Endothelial cell of umbilical vein (primary cell): ENCODE results near the gene SKI. TPM values are rescaled to one million over a fixed set of nuclear protein-coding genes. Genes with fewer than 3 reads are reported as not detected.

Experiments used
- BruUV-seq: library from RNA; stranded (reverse); fragments of 400-500 nt; replicated peaks from 2 replicates; lab custom pipeline; 2021; lab: Mats Ljungman, UMichigan
- CTCF ChIA-PET: fragments of 300-600, 350-600 bp; sonication (Branson Sonifier 250); formaldehyde crosslinking; loops from one replicate; lab custom pipeline; 2021; ENCODE audit warnings: antibody characterized with exemption, inconsistent platforms; lab: Charles Lee
- POLR2A ChIA-PET: fragments of 300-600, 350-600 bp; sonication (Branson Sonifier 250); formaldehyde crosslinking; loops from one replicate; lab custom pipeline; 2021; ENCODE audit warnings: antibody characterized with exemption, inconsistent platforms; lab: Charles Lee
- DNase-seq: peaks from one replicate; pipeline ENCODE4 v3.0.0-alpha.2; 2011; ENCODE audit warnings: low read depth, low spot score
- FAIRE-seq: peaks from 2 replicates; lab custom pipeline; 2011; peaks lifted over from hg19 to GRCh38; lab: Jason Lieb, UNC
- H2AFZ ChIP-seq: 2 replicates; pipeline ENCODE4 v1.6.0; 2012; ENCODE audit warnings: low read depth, low read length, control low read depth, inconsistent platforms
- H3K27ac ChIP-seq: 2 replicates; pipeline ENCODE4 v1.5.1; 2011; ENCODE audit warnings: low read depth, mild to moderate bottlenecking, control low read depth, low read length, moderate library complexity; ENCODE audit not compliant: insufficient read depth
- H3K27me3 ChIP-seq, 2 experiments: 2 replicates each; pipeline versions ENCODE4 v1.6.0 to v1.6.1; 2011; ENCODE audit warnings: low read length in 2 of 2, mixed read lengths in 1 of 2; ENCODE audit not compliant: control insufficient read depth in 2 of 2, insufficient read depth in 2 of 2
- H3K36me3 ChIP-seq, 2 experiments: 2 replicates in 1 of 2; 3 replicates in 1 of 2; pipeline ENCODE4 v1.5.1; 2011; ENCODE audit warnings: low read length in 2 of 2, mild to moderate bottlenecking in 1 of 2, moderate library complexity in 1 of 2; ENCODE audit not compliant: control insufficient read depth in 2 of 2, insufficient read depth in 2 of 2; ENCODE audit errors: extremely low read depth in 1 of 2
- H3K4me1 ChIP-seq: 3 replicates; pipeline ENCODE4 v1.5.1; 2011; ENCODE audit warnings: mild to moderate bottlenecking, low read length; ENCODE audit not compliant: control insufficient read depth, insufficient read depth; ENCODE audit errors: extremely low read depth
- H3K4me2 ChIP-seq: 2 replicates; pipeline ENCODE4 v1.6.1; 2011; ENCODE audit warnings: low read length, control low read depth, mixed read lengths; ENCODE audit not compliant: insufficient read depth
- H3K4me3 ChIP-seq, 3 experiments: fragments of 200-600 bp in 1 of 3; sonication (generic), shearing (Covaris generic) in 1 of 3; replicated peaks in 1 of 3; 2 replicates each; pipeline ENCODE4 v1.5.1; 2011 to 2016; ENCODE audit warnings: control low read depth in 3 of 3, low read length in 3 of 3, mild to moderate bottlenecking in 2 of 3, inconsistent platforms in 1 of 3, low read depth in 1 of 3, moderate library complexity in 1 of 3; ENCODE audit not compliant: insufficient read depth in 1 of 3
- H3K79me2 ChIP-seq: 2 replicates; pipeline ENCODE4 v1.6.0; 2012; ENCODE audit warnings: low read length, inconsistent platforms; ENCODE audit not compliant: control insufficient read depth, insufficient read depth
- H3K9ac ChIP-seq: replicated peaks from 2 replicates; pipeline ENCODE3; 2011; ENCODE audit warnings: low read length, control low read depth; ENCODE audit not compliant: insufficient read depth; ENCODE audit errors: extremely low read depth
- H3K9me1 ChIP-seq: replicated peaks from 3 replicates; pipeline ENCODE4 v1.6.0; 2011; ENCODE audit warnings: mild to moderate bottlenecking, low read length; ENCODE audit not compliant: control insufficient read depth, insufficient read depth; ENCODE audit errors: extremely low read depth
- H3K9me3 ChIP-seq: replicated peaks from 2 replicates; pipeline ENCODE4 v1.5.1; 2012; ENCODE audit warnings: low read length, inconsistent platforms; ENCODE audit not compliant: control insufficient read depth, insufficient read depth
- H4K20me1 ChIP-seq: replicated peaks from 2 replicates; pipeline ENCODE3; 2011; ENCODE audit warnings: mild to moderate bottlenecking, low read length; ENCODE audit not compliant: control insufficient read depth, insufficient read depth; ENCODE audit errors: extremely low read depth
- EZH2 ChIP-seq: IDR thresholded peaks from 2 replicates; pipeline ENCODE4 v1.6.1; 2012; ENCODE audit warnings: borderline replicate concordance, low read depth, mild to moderate bottlenecking, moderate library complexity, low read length, inconsistent platforms; ENCODE audit not compliant: severe bottlenecking
- FOS ChIP-seq: IDR thresholded peaks from 2 replicates; pipeline ENCODE4 v1.6.1; 2011; ENCODE audit warnings: mild to moderate bottlenecking, low read length, moderate library complexity, borderline replicate concordance; ENCODE audit not compliant: insufficient read depth
- GATA2 ChIP-seq: IDR thresholded peaks from 2 replicates; pipeline ENCODE4 v1.7.0; 2011; ENCODE audit warnings: low read depth, mild to moderate bottlenecking, moderate library complexity, mixed read lengths, low read length; ENCODE audit not compliant: insufficient read length, insufficient read depth
- JUN ChIP-seq: IDR thresholded peaks from 2 replicates; pipeline ENCODE4 v1.6.1; 2011; ENCODE audit warnings: borderline replicate concordance, low read depth; ENCODE audit not compliant: insufficient read length, insufficient read depth
- POLR2AphosphoS5 ChIP-seq: IDR thresholded peaks from 2 replicates; pipeline ENCODE4 v1.6.1; 2012; ENCODE audit warnings: low read depth, mild to moderate bottlenecking, control low read depth, low read length, moderate library complexity; ENCODE audit not compliant: insufficient read depth
- dilution Hi-C: fragments of 300-500 bp; cut with MboI; formaldehyde crosslinking; loops from one replicate; pipeline ENCODE4 v1.15.0; 2019; ENCODE audit warnings: low sequenced_read_pairs; ENCODE audit not compliant: extremely low pct_ligation_motif_present
- intact Hi-C: fragments of 100-400 bp; cut with micrococcal nuclease; formaldehyde crosslinking; loops from one replicate; pipeline ENCODE4 v1.10.0; 2022
- polyA plus RNA-seq, 4 experiments: library from polyadenylated mRNA; depleted of rRNA in 3 of 4; stranded (reverse) in 3 of 4; unstranded in 1 of 4; fragments of >200 nt; gene quantifications; 2 replicates each; pipeline versions ENCODE4 v1.2.1 to v1.2.3, GENCODE V29; 2011 to 2012; ENCODE audit warnings: missing spikeins in 1 of 4
- total RNA-seq: library from RNA; stranded (reverse); gene quantifications from 2 replicates; pipeline ENCODE4 v1.2.3, GENCODE V29; 2021
- TF ChIP-seq, protein P1 (sequence below), 2 donors: IDR thresholded peaks; 1 replicate in 1 of 2; 2 replicates in 1 of 2; pipeline ENCODE4 v1.5.1; 2011; ENCODE audit warnings: low read length in 2 of 2, mild to moderate bottlenecking in 2 of 2, moderate library complexity in 2 of 2, control low read depth in 1 of 2, inconsistent platforms in 1 of 2, low read depth in 1 of 2; ENCODE audit not compliant: insufficient read depth in 1 of 2; ENCODE audit errors: extremely low read depth in 1 of 2
- TF ChIP-seq, protein P2 (sequence below): IDR thresholded peaks from 2 replicates; pipeline ENCODE4 v1.6.1; 2011; ENCODE audit not compliant: insufficient read depth, insufficient read length

SKI gene
- total and polyA plus RNA-seq, 2 donors (not counting 3 experiments of a cell fraction or from before 2014, with no cell fraction given), result 11.6 to 80.3 TPM

DNA sequence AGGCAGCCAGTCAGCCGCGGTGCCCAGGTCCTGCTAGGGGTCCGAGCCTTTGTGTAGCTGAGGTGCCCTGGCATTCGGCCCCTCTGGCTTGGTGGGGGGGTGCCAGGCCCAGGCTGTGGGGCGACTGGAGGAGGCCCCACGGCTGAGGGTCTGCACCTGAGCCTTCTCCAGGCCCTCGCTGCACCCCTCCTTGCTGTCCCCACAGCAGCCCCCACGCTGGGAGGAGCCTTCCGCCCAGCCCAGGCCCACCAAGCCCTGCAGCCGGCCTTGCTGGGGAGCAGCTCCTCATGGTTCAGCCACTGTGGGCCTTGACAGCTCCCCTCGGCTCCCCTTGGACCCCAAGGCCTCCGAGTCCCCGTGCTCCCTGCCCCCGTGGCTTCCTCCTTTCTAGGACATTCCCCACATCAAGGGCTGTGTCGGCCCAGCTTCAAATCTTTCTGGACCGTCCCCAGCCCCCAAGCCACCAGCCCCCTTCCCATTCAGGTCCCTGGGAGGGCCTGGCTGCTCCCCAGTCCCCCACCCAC lies 95.4 kb downstream of the SKI start:
- Histone ChIP-seq H3K36me3 (no peaks in the 10 kb centered on the region), H4K20me1 (no peaks in the 10 kb centered on the region), H3K27me3 (no peaks in the 10 kb centered on the region), H3K4me3 (no peak overlapping the region), H3K4me2 (no peak overlapping the region), H3K9me3 (no peaks in the 10 kb centered on the region), H3K27ac (no peak overlapping the region), H2AFZ (no peak overlapping the region), H3K79me2 (no peaks in the 10 kb centered on the region), H3K9me1 (no peaks in the 10 kb centered on the region), H3K4me1 (peaks cover 5% of the 10 kb centered on the region), H3K9ac (no peak overlapping the region)
- ChIA-PET CTCF (no interaction called here), POLR2A (no interaction called here)
- intact Hi-C loops, result loop anchor here (2.0 kb wide), 1 partner anchor 67 kb away; the partner anchor contains the start of genes MORN1 and RER1
- FAIRE-seq (no peak), DNase-seq (no peak)
- TF ChIP-seq, protein P1, sequence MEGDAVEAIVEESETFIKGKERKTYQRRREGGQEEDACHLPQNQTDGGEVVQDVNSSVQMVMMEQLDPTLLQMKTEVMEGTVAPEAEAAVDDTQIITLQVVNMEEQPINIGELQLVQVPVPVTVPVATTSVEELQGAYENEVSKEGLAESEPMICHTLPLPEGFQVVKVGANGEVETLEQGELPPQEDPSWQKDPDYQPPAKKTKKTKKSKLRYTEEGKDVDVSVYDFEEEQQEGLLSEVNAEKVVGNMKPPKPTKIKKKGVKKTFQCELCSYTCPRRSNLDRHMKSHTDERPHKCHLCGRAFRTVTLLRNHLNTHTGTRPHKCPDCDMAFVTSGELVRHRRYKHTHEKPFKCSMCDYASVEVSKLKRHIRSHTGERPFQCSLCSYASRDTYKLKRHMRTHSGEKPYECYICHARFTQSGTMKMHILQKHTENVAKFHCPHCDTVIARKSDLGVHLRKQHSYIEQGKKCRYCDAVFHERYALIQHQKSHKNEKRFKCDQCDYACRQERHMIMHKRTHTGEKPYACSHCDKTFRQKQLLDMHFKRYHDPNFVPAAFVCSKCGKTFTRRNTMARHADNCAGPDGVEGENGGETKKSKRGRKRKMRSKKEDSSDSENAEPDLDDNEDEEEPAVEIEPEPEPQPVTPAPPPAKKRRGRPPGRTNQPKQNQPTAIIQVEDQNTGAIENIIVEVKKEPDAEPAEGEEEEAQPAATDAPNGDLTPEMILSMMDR (IDR thresholded peaks at IDR 0.05; ENCODE audit: extremely low read depth in 1 of 2, insufficient read depth in 1 of 2, low read depth in 1 of 2, low read length in 2 of 2), result no peak
- TF ChIP-seq POLR2AphosphoS5 (no peak), FOS (no peak), EZH2 (no peak), JUN (no peak), GATA2 (no peak)
- TF ChIP-seq, protein P2, sequence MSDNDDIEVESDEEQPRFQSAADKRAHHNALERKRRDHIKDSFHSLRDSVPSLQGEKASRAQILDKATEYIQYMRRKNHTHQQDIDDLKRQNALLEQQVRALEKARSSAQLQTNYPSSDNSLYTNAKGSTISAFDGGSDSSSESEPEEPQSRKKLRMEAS, result no peak
- BruUV-seq, result no TSS peak
- dilution Hi-C loops, result no loop called here
